ENCODE data around the gene TEAD1. TPM values are rescaled to one million over a fixed set of nuclear protein-coding genes. Genes with fewer than 3 reads are reported as not detected.

Gene TEAD1
- total and polyA plus RNA-seq, 9 of the 15 experiments (the other 6 are each of a cell fraction or from before 2014, with no cell fraction given): 1.7 to 17.7 (median 10.8) TPM

DNA sequence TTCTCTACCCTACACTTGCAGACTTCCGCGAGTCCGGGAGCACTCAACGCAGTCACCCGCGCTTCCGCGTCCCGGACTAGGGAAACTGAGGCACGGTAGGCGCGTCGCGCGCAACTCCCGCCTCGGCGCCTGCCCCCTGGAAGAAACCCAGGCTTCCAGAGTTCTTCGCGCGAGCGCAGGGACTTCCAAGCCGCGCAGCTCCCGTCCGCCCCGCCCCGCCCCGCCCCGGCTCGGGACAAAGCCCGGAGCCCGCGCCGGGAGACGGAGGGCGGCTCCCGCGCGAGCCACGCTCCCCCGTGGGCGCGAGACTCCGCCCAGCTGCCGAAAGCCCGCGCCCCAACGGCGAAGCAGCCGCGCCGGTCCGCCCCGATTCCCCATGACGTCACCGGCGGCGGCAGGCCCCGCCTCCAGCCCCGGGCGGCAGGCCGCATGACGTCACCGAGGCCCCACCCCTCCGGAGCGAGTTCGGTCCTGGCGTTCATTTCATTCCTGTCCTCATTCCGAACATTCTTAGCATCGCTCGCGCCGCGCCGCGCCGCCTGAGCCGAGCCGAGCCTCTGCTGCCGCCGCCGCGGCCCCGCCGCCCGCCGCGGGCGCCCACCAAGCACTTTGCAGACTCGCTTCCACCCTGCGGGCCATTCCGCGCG, at the start of gene TEAD1 (continued):
- TF ChIP-seq, protein P1, sequence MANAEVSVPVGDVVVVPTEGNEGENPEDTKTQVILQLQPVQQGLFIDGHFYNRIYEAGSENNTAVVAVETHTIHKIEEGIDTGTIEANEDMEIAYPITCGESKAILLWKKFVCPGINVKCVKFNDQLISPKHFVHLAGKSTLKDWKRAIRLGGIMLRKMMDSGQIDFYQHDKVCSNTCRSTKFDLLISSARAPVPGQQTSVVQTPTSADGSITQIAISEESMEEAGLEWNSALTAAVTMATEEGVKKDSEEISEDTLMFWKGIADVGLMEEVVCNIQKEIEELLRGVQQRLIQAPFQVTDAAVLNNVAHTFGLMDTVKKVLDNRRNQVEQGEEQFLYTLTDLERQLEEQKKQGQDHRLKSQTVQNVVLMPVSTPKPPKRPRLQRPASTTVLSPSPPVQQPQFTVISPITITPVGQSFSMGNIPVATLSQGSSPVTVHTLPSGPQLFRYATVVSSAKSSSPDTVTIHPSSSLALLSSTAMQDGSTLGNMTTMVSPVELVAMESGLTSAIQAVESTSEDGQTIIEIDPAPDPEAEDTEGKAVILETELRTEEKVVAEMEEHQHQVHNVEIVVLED (CRISPR knock-in tag; IDR thresholded peaks at IDR 0.05): peak; percentile 62
- TF ChIP-seq MBD2 (IDR thresholded peaks at IDR 0.05; ENCODE audit: borderline replicate concordance, low read depth): 0 out of 2 replicates have a peak, but pooled peaks have one; percentile 15
- peak; percentile 90 for TF ChIP-seq E2F3 (CRISPR knock-in tag; IDR thresholded peaks at IDR 0.05)
- no peak for TF ChIP-seq TGIF2 (CRISPR knock-in tag; IDR thresholded peaks at IDR 0.05)
- no peak for TF ChIP-seq MIER1 (IDR thresholded peaks at IDR 0.05; ENCODE audit: low read depth)
- TF ChIP-seq, protein P2, sequence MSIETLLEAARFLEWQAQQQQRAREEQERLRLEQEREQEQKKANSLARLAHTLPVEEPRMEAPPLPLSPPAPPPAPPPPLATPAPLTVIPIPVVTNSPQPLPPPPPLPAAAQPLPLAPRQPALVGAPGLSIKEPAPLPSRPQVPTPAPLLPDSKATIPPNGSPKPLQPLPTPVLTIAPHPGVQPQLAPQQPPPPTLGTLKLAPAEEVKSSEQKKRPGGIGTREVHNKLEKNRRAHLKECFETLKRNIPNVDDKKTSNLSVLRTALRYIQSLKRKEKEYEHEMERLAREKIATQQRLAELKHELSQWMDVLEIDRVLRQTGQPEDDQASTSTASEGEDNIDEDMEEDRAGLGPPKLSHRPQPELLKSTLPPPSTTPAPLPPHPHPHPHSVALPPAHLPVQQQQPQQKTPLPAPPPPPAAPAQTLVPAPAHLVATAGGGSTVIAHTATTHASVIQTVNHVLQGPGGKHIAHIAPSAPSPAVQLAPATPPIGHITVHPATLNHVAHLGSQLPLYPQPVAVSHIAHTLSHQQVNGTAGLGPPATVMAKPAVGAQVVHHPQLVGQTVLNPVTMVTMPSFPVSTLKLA (conservative IDR thresholded peaks at IDR 0.05): peak in 1 of 2 experiments; percentile 41; a peak in 1 of 4 replicates
- TF ChIP-seq ZNF431 (CRISPR knock-in tag; IDR thresholded peaks at IDR 0.05): 0 out of 2 replicates have a peak, but pooled peaks have one; percentile 67
- TF ChIP-seq MYC (IDR thresholded peaks at IDR 0.05; ENCODE audit: low read depth, low read length): peak; percentile 71
- TF ChIP-seq MYC (CRISPR knock-in tag; IDR thresholded peaks at IDR 0.05; ENCODE audit: borderline replicate concordance, low read depth): no peak
- TF ChIP-seq, protein P3, sequence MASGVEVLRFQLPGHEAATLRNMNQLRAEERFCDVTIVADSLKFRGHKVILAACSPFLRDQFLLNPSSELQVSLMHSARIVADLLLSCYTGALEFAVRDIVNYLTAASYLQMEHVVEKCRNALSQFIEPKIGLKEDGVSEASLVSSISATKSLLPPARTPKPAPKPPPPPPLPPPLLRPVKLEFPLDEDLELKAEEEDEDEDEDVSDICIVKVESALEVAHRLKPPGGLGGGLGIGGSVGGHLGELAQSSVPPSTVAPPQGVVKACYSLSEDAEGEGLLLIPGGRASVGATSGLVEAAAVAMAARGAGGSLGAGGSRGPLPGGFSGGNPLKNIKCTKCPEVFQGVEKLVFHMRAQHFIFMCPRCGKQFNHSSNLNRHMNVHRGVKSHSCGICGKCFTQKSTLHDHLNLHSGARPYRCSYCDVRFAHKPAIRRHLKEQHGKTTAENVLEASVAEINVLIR (CRISPR knock-in tag; IDR thresholded peaks at IDR 0.05): peak; percentile 95
- TF ChIP-seq SIN3B (IDR thresholded peaks at IDR 0.05; ENCODE audit: low read depth): peak; percentile 22; the same call in 1 of the 2 replicates
- TF ChIP-seq ADNP (tag; IDR thresholded peaks at IDR 0.05): 0 out of 2 replicates have a peak, but pooled peaks have one; percentile 65
- TF ChIP-seq BCOR (IDR thresholded peaks at IDR 0.05): peak; percentile 94
- TF ChIP-seq POLR2AphosphoS5 (IDR thresholded peaks at IDR 0.05; ENCODE audit: control insufficient read depth, insufficient read depth, low read depth, low read length): peak; percentile 46
- TF ChIP-seq JUND (IDR thresholded peaks at IDR 0.05; ENCODE audit: borderline replicate concordance, low read depth, low read length): peak; percentile 98
- peak; percentile 96; the same call in 2 of the 3 replicates for TF ChIP-seq JUND (tag; IDR thresholded peaks at IDR 0.05; ENCODE audit: borderline replicate concordance, low read depth, low read length)
- TF ChIP-seq, protein P4, sequence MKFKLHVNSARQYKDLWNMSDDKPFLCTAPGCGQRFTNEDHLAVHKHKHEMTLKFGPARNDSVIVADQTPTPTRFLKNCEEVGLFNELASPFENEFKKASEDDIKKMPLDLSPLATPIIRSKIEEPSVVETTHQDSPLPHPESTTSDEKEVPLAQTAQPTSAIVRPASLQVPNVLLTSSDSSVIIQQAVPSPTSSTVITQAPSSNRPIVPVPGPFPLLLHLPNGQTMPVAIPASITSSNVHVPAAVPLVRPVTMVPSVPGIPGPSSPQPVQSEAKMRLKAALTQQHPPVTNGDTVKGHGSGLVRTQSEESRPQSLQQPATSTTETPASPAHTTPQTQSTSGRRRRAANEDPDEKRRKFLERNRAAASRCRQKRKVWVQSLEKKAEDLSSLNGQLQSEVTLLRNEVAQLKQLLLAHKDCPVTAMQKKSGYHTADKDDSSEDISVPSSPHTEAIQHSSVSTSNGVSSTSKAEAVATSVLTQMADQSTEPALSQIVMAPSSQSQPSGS (CRISPR knock-in tag; IDR thresholded peaks at IDR 0.05): peak; percentile 98
- TF ChIP-seq, protein P5, sequence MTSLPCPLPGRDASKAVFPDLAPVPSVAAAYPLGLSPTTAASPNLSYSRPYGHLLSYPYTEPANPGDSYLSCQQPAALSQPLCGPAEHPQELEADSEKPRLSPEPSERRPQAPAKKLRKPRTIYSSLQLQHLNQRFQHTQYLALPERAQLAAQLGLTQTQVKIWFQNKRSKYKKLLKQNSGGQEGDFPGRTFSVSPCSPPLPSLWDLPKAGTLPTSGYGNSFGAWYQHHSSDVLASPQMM (CRISPR knock-in tag; IDR thresholded peaks at IDR 0.05): no peak
- 0 out of 2 replicates have a peak, but pooled peaks have one; percentile 38 for TF ChIP-seq SMAD3 (CRISPR knock-in tag; conservative IDR thresholded peaks at IDR 0.05)
- peak; percentile 26 for TF ChIP-seq ZFP36 (IDR thresholded peaks at IDR 0.05; ENCODE audit: low read depth, low read length, partially characterized antibody)
- peak; percentile 84 for TF ChIP-seq RBFOX2 (IDR thresholded peaks at IDR 0.05; ENCODE audit: low read depth, low read length)
- TF ChIP-seq CTBP1 (IDR thresholded peaks at IDR 0.05; ENCODE audit: borderline replicate concordance): peak; percentile 98
- 0 out of 2 replicates have a peak, but pooled peaks have one; percentile 5 for TF ChIP-seq TCF3 (CRISPR knock-in tag; IDR thresholded peaks at IDR 0.05)
